ENCODE results near the gene MKI67. TPM values are rescaled to one million over a fixed set of nuclear protein-coding genes. Genes with fewer than 3 reads are reported as not detected.

Gene MKI67
- total RNA-seq, 2 donors from 2014 or later = 0.35 to 4.0 TPM

GRCh38 chr10:128121750-128122412, 4.3 kb downstream of the MKI67 start:
- TF ChIP-seq CTCF (IDR thresholded peaks at IDR 0.05) = no peak
- Histone ChIP-seq H3K4me3 (no peak overlapping the region), H3K9me3 (no peaks in the 10 kb centered on the region), H3K27me3 (peaks cover 5 to 11% of the 10 kb centered on the region in 2 donors), H3K36me3 (no peaks in the 10 kb centered on the region), H3K4me1 (peaks cover 0 to 19% of the 10 kb centered on the region in 2 donors), H3K27ac (no peak overlapping the region)
- no peak for DNase-seq (ENCODE audit: low spot score)

- DNase-seq (ENCODE audit: low spot score) = no peak
- H3K27me3 ChIP-seq = peaks cover 0 to 5% of the 10 kb centered on the region in 2 donors
- no peak overlapping the region for H3K4me3 ChIP-seq
- H3K36me3 ChIP-seq = no peaks in the 10 kb centered on the region
- no peaks in the 10 kb centered on the region for H3K4me1 ChIP-seq
- TF ChIP-seq CTCF (IDR thresholded peaks at IDR 0.05) = no peak
- no peak overlapping the region for H3K27ac ChIP-seq
- H3K9me3 ChIP-seq = no peaks in the 10 kb centered on the region
Observed at GRCh38 chr10:128116851-128117615, 9.2 kb downstream of the MKI67 start.

GRCh38 chr10:128116187-128116586, 10.0 kb downstream of the MKI67 start:
- no peak for TF ChIP-seq CTCF (IDR thresholded peaks at IDR 0.05)
- Histone ChIP-seq H3K36me3 (no peaks in the 10 kb centered on the region), H3K9me3 (no peaks in the 10 kb centered on the region), H3K4me1 (no peaks in the 10 kb centered on the region), H3K4me3 (no peak overlapping the region), H3K27ac (no peak overlapping the region), H3K27me3 (peaks cover 0 to 5% of the 10 kb centered on the region in 2 donors)
- no peak for DNase-seq (ENCODE audit: low spot score)

- Histone ChIP-seq H3K27me3 (peaks cover 0 to 5% of the 10 kb centered on the region in 2 donors), H3K36me3 (no peaks in the 10 kb centered on the region), H3K4me1 (no peaks in the 10 kb centered on the region), H3K9me3 (no peaks in the 10 kb centered on the region), H3K27ac (no peak overlapping the region), H3K4me3 (no peak overlapping the region)
- DNase-seq (ENCODE audit: low spot score) = no peak
- no peak for TF ChIP-seq CTCF (IDR thresholded peaks at IDR 0.05)
Observed at GRCh38 chr10:128115356-128115755, 10.9 kb downstream of the MKI67 start.

GRCh38 chr10:128114901-128115300, 11.3 kb downstream of the MKI67 start:
- no peaks in the 10 kb centered on the region for H3K36me3 ChIP-seq

More at GRCh38 chr10:128114901-128115300, 11.3 kb downstream of the MKI67 start:
- Histone ChIP-seq H3K27me3 (peaks cover 0 to 5% of the 10 kb centered on the region in 2 donors), H3K4me1 (no peaks in the 10 kb centered on the region), H3K4me3 (no peak overlapping the region), H3K27ac (no peak overlapping the region), H3K9me3 (no peaks in the 10 kb centered on the region)
- TF ChIP-seq CTCF (IDR thresholded peaks at IDR 0.05) = no peak
- DNase-seq (ENCODE audit: low spot score) = no peak

Data from right atrium auricular region (tissue), 2 donors.